Epithelial cell of esophagus (primary cell): ENCODE measurements around the gene LHX3.

ENCODE experiments used
- DNase-seq: peaks from one replicate; pipeline ENCODE4 v3.0.0; 2010; ENCODE audit warnings: low read depth
- H3K4me3 ChIP-seq: 2 replicates; pipeline ENCODE4 v1.5.1; 2011; ENCODE audit warnings: mild to moderate bottlenecking, low read length, control low read depth
- TF ChIP-seq, protein P1 (sequence below): IDR thresholded peaks from 2 replicates; pipeline ENCODE4 v1.5.1; 2011; ENCODE audit warnings: low read depth, mild to moderate bottlenecking, low read length, control low read depth, inconsistent platforms; ENCODE audit not compliant: insufficient read depth; ENCODE audit errors: missing control alignments

LHX3 gene

DNA sequence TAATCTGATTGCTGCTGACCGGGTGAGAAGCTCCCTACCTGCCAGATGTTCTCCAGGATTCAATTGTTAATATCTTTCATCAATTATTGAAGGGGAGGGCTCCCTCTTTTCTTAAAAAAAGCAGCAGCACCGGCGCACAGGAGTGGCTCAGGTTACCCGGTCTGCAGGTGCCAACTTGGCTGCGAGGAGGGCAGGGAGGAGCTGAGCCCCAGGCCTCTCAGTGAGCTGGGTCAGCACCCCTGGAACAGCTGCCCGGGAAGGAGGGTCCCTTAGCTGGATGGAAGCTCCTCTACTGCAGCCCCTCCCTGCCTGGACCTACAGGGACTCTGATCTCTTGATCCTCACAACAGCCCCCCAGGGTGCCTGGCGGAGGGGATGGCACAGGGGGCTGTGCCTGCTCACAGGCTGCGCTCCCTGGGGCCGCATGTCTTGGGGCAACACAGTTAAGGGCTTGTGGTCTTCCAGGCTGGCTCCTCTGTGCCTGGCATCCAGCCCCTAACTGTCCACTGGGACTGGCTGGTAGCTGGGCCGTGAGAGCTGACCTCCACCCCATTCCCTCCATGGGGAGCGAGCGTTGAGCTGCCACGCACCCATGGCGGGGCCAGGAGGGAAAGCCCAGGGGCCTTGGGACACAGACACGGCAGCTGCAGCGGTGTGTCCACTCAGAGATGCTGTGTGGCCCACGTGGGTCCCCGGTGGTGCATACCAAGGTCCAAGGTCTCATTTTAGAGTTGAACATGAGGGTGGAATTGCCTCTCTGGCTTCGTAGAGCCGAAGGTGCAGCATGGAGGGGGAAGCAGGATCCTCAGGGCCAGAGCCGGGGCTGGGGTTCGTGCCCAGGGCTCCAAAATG is 57.7 kb downstream of the LHX3 start:
- H3K4me3 ChIP-seq = no peak overlapping the region
- TF ChIP-seq, protein P1, sequence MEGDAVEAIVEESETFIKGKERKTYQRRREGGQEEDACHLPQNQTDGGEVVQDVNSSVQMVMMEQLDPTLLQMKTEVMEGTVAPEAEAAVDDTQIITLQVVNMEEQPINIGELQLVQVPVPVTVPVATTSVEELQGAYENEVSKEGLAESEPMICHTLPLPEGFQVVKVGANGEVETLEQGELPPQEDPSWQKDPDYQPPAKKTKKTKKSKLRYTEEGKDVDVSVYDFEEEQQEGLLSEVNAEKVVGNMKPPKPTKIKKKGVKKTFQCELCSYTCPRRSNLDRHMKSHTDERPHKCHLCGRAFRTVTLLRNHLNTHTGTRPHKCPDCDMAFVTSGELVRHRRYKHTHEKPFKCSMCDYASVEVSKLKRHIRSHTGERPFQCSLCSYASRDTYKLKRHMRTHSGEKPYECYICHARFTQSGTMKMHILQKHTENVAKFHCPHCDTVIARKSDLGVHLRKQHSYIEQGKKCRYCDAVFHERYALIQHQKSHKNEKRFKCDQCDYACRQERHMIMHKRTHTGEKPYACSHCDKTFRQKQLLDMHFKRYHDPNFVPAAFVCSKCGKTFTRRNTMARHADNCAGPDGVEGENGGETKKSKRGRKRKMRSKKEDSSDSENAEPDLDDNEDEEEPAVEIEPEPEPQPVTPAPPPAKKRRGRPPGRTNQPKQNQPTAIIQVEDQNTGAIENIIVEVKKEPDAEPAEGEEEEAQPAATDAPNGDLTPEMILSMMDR = no peak
- no peak for DNase-seq
